Adrenal gland (tissue), 5 donors: ENCODE data around the gene CRELD1.
A peak's percentile ranks its signal among the peaks of the same experiment; 100 is the strongest.

Experiments used
- CTCF ChIP-seq, 6 experiments: fragments of 450-650 bp in 4 of 6; fragments of 200-600 bp in 2 of 6; sonication (generic) in 1 of 6; IDR thresholded peaks; 1 replicate in 5 of 6; 2 replicates in 1 of 6; pipeline versions ENCODE4 v1.5.1 to v1.8.0; 2016 to 2021; ENCODE audit warnings: antibody characterized with exemption in 6 of 6, mild to moderate bottlenecking in 2 of 6, moderate library complexity in 1 of 6
- POLR2A ChIP-seq, 2 donors: fragments of 450-650 bp; IDR thresholded peaks; one replicate each; pipeline ENCODE4 v1.6.1; 2017; ENCODE audit warnings: antibody characterized with exemption in 2 of 2, mild to moderate bottlenecking in 2 of 2, moderate library complexity in 1 of 2
- donor health status: DM: no; HTN: no; CAD: no.

GRCh38 chr3:9917820-9918219 lies 15.8 kb upstream of the CRELD1 start:
- TF ChIP-seq CTCF (IDR thresholded peaks at IDR 0.05): no peak
- TF ChIP-seq POLR2A (IDR thresholded peaks at IDR 0.05): peak in 1 of 2 donors; percentile 18
